ENCODE data around the gene RAI1.

RAI1 gene

DNA sequence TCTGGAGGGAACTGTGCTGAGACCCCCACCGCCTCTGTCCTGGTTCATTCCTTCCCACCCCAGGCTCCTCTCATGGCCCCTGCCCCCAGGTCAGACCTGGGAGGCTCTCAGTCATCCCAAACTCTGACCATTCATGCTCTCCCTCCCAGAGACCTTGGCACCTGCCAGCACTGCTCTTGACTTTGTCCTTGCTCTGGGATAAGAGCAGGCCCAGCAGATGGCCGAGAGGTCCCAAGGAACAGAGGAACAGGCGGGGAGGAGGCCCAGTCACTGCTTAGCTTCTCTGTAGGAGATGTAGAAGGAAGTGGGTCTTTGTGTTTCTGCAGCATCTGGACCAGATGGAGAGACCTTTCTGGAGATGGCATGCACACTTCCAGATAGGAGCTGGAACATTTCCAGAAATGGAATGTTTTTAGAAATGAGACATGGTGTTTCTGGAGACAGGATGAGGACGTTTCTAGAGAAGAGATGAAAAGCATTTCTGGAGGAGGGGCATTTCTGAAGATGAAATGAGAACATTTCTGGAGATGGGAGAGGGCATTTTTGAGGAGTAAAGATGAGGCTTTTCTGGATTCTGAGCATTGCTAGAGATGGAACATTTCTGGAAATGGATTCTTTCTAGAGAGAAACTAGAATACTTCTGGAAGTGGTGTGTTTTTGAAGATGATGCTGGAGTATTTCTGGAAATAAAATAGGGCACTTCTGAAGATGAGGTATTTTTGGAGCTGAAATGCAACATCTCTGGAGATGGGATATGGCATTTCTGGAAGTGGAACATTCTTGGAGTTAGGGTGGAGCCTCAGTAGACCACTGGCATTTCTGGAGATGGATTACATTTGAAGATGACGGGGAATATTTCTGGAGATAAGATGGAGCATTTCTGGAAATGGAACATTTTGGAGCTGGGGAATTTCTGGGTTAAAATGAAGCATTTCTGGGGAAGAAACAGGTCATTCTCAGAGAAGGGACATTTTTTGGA lies 55.2 kb downstream of the RAI1 start:
- DNase-seq = no peak

DNA sequence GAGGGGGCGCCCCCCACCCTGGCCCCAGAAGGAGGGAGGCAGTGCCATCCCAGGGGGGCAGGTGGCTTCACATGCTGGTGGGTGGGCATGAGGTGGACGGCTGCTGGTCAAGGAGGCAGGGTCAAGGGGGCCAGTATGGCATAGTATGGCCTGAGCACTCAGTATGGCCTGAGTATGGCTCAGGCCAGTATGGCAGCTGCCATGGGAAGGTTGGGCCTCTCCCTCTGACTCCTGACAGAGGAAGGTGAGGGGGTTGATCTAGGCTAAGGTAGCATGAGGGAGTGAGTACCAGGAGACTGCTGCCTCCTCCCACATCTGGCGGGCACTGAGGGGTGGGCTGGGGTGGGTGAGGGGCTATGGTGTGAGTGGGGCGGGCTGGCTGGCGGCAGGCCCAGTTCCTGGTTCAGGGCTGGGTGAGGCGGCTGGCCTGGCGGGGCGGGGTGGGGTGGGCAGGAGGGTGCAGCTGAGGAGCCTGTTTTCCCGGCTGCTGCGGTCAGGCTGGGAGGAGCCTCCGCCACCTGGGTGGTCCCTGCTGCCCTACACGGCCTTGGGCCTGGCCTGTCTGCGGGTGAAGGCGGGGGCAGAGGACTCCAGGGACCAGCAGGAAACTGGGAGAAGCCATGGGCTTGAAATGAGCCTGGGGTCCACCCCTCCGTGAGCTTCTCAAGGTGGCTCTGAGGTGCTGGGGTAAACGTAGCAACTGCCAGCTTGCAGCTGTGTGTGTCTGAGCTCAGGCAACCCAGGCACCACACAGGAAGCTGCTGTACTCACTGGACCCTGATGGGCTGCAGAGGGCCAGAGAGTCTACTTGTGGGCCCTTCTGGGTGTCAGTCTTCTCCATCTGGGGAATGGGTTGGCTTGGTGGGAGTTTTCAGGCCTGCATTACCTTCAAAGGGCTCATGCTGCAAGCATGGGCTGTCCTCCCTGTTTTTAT lies 57.0 kb downstream of the RAI1 start:
- DNase-seq = no peak

DNA sequence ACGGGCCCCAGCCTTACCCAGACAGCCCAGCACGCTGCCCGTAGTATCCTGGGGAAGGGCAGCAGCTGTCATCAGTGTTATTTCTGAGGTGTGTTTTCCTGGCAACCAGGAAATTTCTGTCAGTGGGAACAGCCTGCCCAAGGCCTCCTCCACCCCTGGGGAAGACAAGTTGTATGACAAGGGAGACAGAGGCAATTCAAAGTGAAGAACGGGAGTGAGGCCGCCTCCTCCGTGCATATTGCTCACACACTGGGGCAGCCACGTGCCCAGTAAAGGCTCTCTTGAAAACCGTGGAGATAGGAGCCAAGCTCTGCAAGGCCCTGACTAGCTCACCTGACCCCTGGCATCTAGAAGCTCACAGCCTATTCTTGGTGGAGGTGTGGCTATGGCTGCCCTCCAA lies 57.6 kb downstream of the RAI1 start:
- DNase-seq = no peak

DNA sequence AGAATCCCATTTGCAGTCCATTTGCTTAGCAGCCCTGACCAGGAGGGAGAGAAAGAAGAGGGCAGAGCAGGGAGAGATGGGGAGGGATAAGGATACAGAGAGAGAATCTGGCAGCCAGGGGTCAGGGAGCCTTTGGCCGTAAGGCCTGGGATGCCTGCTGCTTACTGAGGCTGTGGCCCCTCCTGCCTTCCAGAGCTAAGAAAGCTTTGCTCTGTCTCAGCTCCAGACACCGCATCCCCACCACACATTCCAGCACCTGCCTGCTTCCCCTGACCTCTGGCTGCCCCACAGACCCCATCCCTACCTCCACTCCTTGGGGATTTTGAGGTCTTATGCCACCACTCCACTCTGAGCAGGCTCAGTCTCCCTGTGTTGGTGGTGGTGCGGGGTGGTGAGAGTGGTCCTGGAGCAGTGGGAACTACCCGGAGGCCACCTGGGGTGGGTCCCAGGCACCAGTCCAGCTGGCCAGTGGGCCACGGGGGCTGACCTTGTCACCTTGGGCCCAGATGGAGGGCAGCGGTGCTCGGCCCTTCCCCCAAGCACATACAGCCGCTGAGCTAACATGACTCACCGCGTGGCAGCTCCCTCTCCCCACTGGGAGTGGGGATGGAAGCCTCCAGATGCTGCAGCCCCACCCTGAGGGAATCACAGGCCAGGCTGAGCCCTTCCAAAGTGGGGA lies 58.3 kb downstream of the RAI1 start:
- DNase-seq = peak; percentile 55

DNA sequence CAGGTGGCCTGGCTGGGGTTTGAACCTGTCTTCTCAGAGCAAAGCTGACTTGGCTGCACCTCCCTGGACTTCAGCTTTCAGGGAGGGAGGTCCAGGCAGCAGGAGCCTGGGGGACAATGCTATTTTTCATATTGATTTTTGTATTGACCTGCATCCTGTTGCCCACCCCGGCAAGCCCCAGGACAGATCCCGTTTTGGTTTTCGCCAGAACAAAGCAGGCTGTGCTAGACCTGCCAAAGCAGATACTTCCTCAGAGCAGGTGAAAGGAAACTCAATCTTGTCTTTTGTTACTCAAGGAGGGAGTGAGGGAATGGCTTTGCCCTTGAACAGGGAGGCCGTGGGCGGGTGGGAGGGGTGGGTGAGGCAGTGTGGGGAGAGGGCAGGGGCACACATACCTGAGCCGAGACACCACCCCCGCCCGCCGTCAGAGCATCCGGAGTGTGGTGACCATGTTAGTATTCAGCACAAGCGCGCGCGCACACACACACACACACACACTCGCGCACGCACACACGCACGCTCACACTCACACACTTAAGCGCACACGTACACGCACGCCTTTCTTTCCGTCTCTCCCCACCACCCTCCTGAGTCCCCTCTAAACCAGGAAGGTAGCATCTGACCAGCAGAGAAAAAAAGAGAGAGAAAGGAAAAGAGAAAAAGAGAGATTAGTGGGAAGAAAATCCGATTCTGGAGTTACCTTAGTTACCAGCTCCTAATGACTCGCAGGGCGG lies 59.5 kb downstream of the RAI1 start:
- DNase-seq = peak; percentile 67

DNA sequence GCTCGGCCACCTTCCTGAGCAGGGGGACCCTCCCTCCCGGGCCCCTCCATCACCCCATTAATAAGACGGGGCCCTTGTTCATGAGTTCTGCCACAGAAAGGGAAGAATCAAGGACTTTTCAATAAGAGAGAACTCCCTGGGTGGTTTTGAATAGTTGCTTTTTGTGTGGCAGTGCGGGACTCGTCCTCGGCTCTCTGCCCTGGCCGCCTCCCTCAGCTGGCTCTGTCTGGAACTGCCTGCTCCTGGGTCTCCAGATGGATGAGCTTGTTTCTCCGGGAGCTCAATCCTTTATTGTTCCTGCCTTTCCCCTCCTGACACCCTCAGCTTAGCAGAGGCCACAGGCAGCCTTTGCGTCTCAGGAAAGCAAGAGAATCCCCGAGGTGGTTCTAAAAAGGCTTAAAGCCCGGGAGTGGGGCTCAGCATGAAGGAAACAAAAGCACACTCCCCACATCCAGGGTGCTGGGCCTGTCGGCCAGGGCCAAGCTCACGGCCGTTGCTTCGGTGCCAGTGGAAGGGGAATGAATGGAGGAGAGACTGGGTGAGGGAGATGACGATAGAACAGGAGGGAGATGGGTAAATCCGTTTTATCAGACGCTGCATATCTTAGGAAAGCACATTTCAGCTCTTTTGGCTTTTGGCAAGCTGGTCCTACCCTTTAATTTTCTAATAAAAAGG lies 60.2 kb downstream of the RAI1 start:
- peak; percentile 92 for DNase-seq

DNA sequence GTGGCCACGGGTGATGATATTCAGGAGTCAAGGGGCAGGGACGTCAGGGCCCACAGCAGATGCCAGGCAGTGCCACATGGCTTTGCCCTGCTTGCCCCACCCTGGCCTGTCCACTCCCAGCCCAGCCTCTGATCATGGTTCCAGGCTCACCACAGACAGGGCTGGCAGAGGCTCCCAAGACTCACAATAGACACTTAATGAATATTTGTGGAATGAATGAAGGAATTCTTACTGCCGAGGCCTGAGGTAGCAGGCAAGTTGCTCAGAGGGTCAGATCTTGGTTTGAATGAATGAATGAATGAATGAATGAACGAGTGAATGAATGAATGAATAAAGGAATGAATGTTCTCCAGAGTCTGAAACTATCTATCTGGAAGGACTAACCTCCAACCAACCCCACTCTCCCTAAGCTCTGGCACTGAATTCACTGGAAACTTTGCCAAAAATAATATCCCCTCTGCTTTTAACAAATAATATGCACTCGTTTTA lies 60.9 kb downstream of the RAI1 start:
- peak; percentile 61 for DNase-seq

DNA sequence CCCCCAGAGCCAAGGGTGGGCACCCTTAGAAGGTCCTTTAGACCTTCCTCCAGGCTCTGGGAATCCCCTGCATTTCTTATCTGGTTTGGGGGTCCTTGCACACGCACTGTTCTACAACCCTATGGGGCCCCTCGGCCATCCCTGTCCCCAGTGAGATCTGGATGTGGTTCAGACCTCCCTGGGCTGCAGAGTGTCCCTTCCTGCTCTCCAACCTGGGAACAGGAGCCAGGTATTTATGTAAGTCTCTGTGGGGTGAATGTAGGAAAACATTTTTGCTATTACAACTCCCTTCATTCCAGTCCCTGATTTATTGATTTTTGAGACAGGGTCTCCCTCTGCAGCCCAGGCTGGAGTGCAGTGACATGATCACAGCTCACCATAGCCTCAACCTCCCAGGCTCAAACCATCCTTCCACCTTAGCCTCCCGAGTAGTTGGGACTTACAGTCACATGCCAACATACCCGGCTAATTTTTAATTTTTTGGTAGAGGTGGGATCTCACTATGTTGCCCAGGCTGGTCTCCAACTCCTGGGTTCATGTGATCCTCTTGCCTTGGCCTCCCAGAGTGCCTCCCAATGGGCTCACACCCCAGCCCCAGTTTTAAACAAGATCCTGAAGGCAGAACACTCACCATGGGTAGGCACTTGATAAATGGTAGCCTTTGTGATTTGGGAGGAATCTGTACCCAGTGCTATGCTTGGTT lies 61.6 kb downstream of the RAI1 start:
- DNase-seq = no peak

DNA sequence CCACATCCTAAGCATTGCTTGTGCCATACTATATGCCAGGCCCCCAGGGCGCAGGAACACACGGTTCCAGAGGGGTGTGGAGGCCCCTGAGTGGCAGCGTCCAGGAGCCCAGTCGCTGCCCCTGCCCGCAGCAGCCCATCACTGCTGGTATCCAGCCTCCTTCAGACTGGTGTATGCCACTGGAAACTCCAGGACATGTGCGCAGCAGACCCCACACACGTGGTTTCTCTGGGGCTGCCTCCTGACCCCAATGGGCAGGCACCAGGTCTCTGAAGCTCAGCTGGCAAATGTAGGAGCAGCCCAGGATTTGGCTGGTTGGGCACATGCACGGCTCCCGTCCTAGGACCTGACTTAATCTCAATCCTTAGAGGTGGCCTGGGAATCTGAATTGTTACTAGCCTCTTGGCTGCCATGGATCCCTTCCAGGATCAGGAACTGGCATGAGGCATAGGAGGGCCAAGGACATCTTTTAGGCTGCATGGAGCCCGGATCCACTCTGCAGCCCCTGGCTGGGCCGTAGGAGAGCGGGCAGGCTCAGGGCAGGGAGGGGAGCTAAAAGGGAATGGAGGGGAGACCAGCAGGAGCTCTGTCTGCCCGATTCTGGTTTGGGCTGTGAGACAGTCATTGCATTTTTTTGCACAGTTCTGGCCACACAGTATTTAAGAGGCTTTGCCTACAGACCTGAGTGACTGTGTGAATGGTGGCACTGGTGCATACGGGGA lies 62.3 kb downstream of the RAI1 start:
- no peak for DNase-seq

DNA sequence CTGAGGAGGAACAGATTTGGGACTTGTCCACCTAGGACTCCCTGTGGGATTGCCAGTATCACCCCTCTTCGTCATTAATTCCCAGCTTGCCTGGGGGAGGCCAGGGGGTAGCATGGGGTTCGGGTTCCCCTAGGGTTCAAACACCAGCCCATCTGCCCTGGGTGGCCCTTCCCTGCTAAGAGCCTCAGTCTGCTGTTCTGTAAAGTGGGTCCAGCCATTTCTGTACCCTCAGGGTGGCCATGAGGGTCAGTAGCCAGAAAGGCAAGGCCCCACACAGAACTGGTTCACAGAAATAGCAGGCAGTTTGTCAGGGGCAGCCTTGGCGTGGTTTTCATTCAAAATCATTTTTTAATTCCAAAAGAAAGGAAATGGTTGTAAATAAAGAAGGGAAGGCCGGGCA lies 62.9 kb downstream of the RAI1 start:
- no peak for DNase-seq

DNA sequence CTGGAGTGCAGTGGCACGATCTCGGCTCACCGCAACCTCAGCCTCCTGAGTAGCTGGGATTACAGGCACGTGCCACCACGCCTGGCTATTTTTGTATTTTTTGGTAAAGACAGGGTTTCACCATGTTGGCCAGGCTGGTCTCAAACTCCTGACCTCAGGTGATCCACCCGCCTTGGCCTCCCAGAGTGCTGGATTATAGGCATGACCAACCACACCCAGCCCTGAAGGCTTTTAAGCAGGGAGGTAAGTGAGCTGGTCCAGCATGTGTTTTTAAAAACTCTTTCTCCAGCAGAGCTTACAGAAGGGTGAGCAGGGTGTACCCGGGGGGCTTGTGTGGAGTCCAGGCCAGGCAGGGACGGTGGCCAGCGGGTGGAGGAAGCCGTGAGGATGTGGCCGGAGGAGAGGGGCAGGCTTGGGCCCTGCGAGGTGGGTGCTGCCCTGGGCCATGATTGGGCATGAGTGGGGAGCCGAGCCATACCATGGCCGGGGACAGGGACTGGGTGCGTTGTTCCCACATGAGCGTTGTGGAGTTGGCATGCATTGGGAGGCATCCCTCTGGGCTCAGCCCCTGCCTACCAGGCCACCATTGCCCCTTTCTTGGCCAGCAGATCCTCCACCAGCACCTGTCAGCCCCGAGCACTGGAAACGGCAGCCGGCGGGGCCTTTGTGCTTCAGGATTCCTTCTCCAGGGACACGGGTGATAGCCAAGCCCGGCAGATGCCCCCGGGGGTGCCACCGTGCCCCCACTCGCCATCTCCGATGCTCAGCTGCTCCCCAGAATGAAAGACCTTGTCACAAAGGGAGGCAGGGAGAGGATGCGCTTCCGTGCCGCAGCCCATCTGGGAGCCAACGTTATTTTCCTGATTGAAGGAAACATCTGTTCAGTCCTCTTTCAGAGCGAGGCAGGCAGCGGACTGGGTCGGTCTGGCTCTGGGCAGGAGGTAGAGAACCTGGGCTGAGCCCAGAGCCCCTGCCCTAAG lies 64.5 kb downstream of the RAI1 start:
- DNase-seq = no peak

DNA sequence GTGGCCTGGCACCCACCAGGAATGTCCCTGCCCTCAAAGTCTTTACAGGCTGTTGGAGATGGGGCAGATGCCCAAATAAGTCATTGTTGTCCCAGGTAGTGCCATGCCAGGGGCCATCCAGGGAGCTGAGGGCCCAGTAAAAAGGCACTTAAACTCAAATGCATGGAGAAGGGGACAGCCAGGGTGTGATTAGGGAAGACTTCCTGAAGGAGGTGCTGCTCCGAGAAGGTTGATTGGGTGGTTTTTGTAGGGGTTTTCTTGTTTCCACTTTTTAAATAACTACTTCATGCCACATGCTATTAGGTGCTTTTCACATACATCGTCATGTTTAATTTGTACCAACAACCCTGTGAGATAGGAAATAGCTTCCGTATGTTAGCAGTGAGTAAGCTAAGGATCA lies 66.9 kb downstream of the RAI1 start:
- DNase-seq = no peak

DNA sequence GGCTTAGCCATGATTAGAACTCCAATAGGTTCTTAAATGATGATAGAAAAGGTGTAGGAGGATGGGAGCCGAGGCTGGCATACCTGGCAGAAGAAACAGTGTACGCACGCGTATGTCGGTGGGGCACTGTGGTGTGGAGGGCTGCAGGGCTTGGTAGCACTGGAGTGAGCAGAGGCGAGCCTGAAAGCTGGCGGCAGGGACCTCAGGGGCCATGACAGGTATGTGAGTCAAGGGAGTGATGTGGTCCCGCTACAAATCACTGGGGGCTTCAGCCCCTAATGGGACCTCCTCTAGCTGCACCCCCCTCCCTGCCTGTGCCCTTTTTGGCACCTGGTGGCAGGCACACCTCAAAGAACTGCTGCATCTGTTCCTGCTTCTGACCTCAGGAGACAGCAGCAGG lies 67.3 kb downstream of the RAI1 start:
- DNase-seq = no peak

DNA sequence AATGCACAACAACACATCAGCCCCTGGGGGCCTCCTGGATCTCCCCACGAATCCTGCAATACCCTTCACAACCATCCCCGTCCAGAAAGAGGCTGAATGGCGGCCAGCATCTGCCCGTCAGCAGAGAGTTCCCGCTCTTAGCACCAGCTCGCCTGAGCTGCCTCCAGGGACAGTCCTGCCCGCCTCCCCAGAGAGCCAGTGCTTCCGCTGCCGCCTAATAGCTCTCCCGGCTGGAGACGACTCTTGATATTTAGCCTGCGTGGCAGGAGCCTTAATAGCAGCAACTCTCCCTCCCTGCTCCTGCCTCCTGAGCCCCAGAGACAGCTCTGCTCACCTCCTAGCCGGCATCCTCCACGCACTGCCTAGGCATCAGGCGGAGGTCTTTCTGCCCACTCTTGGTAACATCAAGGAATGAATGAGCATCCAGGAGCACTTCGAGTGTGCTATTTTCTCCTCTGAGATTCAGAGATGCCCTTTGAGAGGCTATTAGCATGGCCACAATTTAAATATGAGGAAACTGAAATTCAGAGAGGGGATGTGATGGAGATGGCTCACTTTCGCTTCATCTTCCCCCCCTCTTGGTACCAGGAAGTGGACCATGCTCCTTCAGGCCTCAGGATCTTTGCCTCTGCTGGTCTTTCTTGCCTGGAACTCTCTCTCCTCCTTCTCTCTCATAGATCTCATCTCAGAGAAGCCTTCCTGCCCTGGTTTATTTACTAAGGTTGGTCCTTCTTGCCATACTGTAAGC lies 67.9 kb downstream of the RAI1 start:
- DNase-seq = no peak

DNA sequence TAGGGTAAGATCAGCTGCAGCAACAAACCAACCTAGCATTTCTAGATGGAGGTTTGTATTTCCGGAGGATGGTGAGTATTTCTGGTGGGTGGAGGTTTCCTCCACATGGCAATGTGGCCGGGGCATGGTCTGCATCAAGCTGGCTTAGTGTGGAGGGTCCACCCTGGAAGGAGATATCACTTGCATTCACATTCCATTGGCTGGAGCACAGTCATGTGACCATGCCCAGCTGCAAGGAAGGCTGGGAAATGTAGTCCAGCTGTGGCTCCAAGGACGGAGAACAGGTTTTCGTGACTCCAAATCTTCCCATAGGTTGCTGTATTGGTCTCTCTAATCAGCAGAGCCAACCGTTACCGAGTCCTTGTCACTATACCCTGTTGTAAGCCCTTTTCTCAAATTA lies 68.7 kb downstream of the RAI1 start:
- DNase-seq = peak; percentile 79

DNA sequence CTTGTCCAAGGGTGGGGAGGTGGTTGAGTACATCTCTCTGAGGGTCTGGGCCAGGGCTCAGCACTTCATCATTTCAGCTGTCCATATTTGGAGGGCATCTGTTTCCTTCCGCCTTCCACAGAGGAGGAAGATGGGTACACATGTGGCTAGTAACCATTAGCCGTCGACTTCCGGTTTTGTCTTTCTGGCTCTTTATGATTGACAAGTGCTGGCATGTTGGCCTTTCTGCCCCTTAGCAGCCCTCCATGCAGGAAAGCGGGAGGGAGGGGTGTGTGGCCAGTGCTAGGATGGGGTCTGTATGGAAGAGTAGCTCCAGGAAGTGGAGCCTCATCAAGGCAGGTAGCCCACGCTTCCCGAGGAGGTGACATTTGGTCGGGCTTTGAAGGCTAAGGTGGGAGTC lies 69.6 kb downstream of the RAI1 start:
- no peak for DNase-seq

DNA sequence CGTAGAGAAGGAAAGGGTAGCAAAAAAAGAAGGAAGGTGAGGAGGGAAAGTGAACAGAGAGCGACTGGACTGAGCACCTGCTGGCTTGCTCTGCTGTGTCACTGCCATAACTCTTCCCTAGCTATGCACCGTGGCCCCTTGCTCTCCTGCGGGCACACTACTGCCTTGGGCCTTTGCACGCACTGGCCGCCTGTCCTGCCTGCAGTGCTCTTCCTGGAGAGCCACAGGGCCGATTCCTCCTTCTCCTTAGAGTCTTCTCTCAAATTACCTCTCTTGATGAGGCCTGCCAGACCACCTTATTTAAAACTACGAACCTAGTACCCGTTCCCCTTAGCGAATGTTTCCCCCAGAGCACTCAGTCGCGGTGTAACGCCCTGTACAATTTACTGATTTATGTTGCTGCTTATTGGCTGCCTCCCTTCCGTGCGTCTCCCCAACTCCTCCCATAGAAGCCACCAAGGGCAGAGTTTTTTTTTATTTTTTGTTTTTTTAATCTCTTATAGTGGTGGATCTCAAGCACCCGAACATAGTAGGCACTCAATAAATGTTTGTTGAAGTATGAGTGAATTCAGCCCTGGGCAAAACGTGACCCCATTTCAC lies 70.3 kb downstream of the RAI1 start:
- DNase-seq = no peak
